Fibroblast of lung (primary cell): ENCODE data around the gene STAT5A. TPM values are rescaled to one million over a fixed set of nuclear protein-coding genes. Genes with fewer than 3 reads are reported as not detected.

Source experiments
- DNase-seq, 2 donors: peaks; one replicate each; pipeline versions ENCODE4 v3.0.0 to v3.0.0-alpha.2; 2010; ENCODE audit warnings: low read depth in 2 of 2
- H2AFZ ChIP-seq: 2 replicates; pipeline ENCODE4 v1.5.1; 2012; ENCODE audit warnings: low read length, control low read depth, inconsistent platforms
- H3K27ac ChIP-seq: 2 replicates; pipeline ENCODE4 v1.5.1; 2011; ENCODE audit warnings: low read length, control low read depth; ENCODE audit not compliant: insufficient read depth
- H3K27me3 ChIP-seq: 2 replicates; pipeline ENCODE4 v1.5.1; 2011; ENCODE audit warnings: mild to moderate bottlenecking, low read length; ENCODE audit not compliant: control insufficient read depth, insufficient read depth
- H3K36me3 ChIP-seq: 2 replicates; pipeline ENCODE4 v1.5.1; 2011; ENCODE audit warnings: low read length; ENCODE audit not compliant: control insufficient read depth, insufficient read depth
- H3K4me1 ChIP-seq: 2 replicates; pipeline ENCODE4 v1.5.1; 2011; ENCODE audit warnings: low read length; ENCODE audit not compliant: control insufficient read depth, insufficient read depth; ENCODE audit errors: extremely low read depth
- H3K4me2 ChIP-seq: 2 replicates; pipeline ENCODE4 v1.5.1; 2011; ENCODE audit warnings: low read length, control low read depth; ENCODE audit not compliant: insufficient read depth; ENCODE audit errors: extremely low read depth
- H3K4me3 ChIP-seq, 4 experiments: fragments of 200-600 bp in 1 of 4; sonication (generic) in 1 of 4; replicated peaks in 1 of 4; 2 replicates each; pipeline ENCODE4 v1.5.1; 2011 to 2016; ENCODE audit warnings: low read length in 4 of 4, low read depth in 3 of 4, mild to moderate bottlenecking in 3 of 4, control low read depth in 2 of 4, inconsistent platforms in 1 of 4, mixed read lengths in 1 of 4; ENCODE audit not compliant: insufficient read depth in 1 of 4; ENCODE audit errors: control extremely low read depth in 1 of 4
- H3K79me2 ChIP-seq: 2 replicates; pipeline ENCODE4 v1.5.1; 2012; ENCODE audit warnings: mild to moderate bottlenecking, low read length, inconsistent platforms; ENCODE audit not compliant: control insufficient read depth, insufficient read depth
- H3K9ac ChIP-seq: 2 replicates; pipeline ENCODE4 v1.5.1; 2011; ENCODE audit warnings: mild to moderate bottlenecking, low read length, control low read depth; ENCODE audit not compliant: insufficient read depth
- H3K9me3 ChIP-seq: 2 replicates; pipeline ENCODE4 v1.5.1; 2012; ENCODE audit warnings: low read depth, low read length; ENCODE audit not compliant: control insufficient read depth, insufficient read depth
- H4K20me1 ChIP-seq: 2 replicates; pipeline ENCODE4 v1.5.1; 2011; ENCODE audit warnings: low read length; ENCODE audit not compliant: control insufficient read depth, insufficient read depth; ENCODE audit errors: extremely low read depth
- CTCF ChIP-seq, 2 donors: IDR thresholded peaks in 1 of 2; conservative IDR thresholded peaks in 1 of 2; 1 replicate in 1 of 2; 2 replicates in 1 of 2; pipeline ENCODE4 v1.5.1; 2011 to 2012; ENCODE audit warnings: low read length in 2 of 2, control low read depth in 1 of 2, inconsistent platforms in 1 of 2, low read depth in 1 of 2, mild to moderate bottlenecking in 1 of 2
- EZH2 ChIP-seq: IDR thresholded peaks from 2 replicates; pipeline ENCODE4 v1.5.1; 2012; ENCODE audit warnings: low read length, control low read depth, mild to moderate bottlenecking; ENCODE audit errors: missing control alignments
- polyA plus RNA-seq, 2 donors: library from polyadenylated mRNA; depleted of rRNA in 1 of 2; stranded (reverse) in 1 of 2; unstranded in 1 of 2; fragments of >200 nt; gene quantifications; 2 replicates each; pipeline ENCODE4 v1.2.1, GENCODE V29; 2011 to 2012; ENCODE audit warnings: missing spikeins in 1 of 2
- total RNA-seq: library from RNA; depleted of rRNA; stranded (reverse); fragments of >200 nt; gene quantifications from 2 replicates; pipeline ENCODE4 v1.2.1, GENCODE V29; 2014

The STAT5A gene
- total and polyA plus RNA-seq, 2 donors (not counting 1 experiment from before 2014, with no cell fraction given): 6.9 to 28.4 TPM

GRCh38 chr17:42249681-42250446 is 38.4 kb upstream of the STAT5A start:
- peaks cover 15% of the 10 kb centered on the region for H3K4me1 ChIP-seq
- no peaks in the 10 kb centered on the region for H3K9me3 ChIP-seq
- H3K36me3 ChIP-seq: no peaks in the 10 kb centered on the region
- no peak overlapping the region for H3K4me2 ChIP-seq
- no peak overlapping the region for H3K4me3 ChIP-seq
- peak overlapping the region; percentile 77 for H3K27ac ChIP-seq
- peaks cover 8% of the 10 kb centered on the region for H3K79me2 ChIP-seq
- no peaks in the 10 kb centered on the region for H3K27me3 ChIP-seq
- DNase-seq: no peak
- peaks cover 2% of the 10 kb centered on the region for H4K20me1 ChIP-seq
- no peak overlapping the region for H3K9ac ChIP-seq
- H2AFZ ChIP-seq: no peak overlapping the region
- no peak for TF ChIP-seq EZH2
- TF ChIP-seq CTCF (conservative IDR thresholded peaks at IDR 0.05 in 1 of 2, IDR thresholded peaks at IDR 0.05 in 1 of 2; ENCODE audit: low read depth in 1 of 2, low read length in 2 of 2): no peak

DNA sequence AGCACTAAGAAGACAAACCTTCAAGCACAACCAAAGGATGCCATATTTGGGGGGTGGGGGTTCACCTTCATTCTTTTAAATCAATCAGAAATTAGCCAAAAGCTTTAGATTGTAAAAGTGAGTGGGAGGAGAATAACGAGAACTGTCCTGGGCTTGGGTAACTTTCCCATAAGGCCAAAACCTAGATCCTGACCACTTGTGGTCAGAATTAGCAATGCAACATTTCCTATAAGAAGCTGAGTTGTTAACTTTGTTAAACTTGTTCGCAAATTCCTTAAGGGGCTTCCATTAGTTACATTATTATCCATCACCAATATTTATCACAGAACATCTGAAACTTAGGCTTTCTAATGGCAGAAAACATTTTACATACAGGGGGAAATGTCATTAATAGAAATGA is 37.2 kb upstream of the STAT5A start:
- no peak overlapping the region for H3K9ac ChIP-seq
- no peaks in the 10 kb centered on the region for H3K9me3 ChIP-seq
- TF ChIP-seq EZH2 (no peak), CTCF (conservative IDR thresholded peaks at IDR 0.05 in 1 of 2, IDR thresholded peaks at IDR 0.05 in 1 of 2; ENCODE audit: low read depth in 1 of 2, low read length in 2 of 2) (peak; percentile 40 to 47)
- H4K20me1 ChIP-seq: peaks cover 2% of the 10 kb centered on the region
- H3K79me2 ChIP-seq: peaks cover 8% of the 10 kb centered on the region
- H3K27me3 ChIP-seq: no peaks in the 10 kb centered on the region
- H3K4me1 ChIP-seq: peaks cover 15% of the 10 kb centered on the region
- no peaks in the 10 kb centered on the region for H3K36me3 ChIP-seq
- H3K4me3 ChIP-seq: no peak overlapping the region
- H2AFZ ChIP-seq: no peak overlapping the region
- H3K27ac ChIP-seq: no peak overlapping the region
- no peak overlapping the region for H3K4me2 ChIP-seq
- peak; percentile 43 to 48 for DNase-seq

DNA sequence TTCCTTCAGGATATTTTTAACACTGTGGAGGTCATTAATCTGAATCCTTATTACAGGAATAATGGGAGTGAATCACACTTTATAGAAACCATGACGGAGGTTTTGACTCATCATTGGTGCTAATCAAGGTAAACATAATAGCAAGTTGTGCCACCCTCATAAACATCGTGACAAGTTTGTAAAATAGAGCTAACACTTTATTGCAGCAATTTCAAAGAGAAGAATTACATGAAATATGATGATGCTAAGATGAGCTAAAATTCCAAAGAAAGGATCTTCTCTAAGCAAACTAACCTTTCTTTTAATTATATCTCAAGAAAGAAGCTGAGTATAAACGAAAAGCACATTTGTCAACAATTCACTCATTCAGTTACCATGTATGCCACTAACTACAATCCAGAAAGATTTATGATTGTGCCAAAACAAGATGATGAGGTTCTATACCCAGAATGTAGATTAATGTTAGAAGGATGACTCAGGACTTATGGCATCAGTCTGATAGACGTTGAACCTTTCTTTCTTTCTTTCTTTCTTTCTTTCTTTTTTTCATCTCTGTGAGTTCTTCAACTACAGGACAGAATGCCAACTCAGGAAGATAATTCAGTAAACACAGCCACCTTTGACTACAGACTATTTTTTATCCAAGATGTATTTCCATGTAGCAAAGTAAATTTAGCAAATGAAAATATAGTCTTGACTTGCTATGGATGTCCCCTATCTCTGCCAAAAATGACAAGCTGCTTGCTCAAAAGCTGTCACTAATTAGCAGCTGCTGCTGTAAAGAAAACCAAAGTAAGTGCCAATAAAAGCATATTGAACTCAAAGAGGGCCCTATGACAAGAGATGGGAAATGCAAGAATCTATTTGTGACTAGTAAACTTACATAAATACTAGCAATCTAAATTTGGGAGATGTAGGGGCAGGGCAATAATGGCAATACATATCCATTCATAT is 35.4 kb upstream of the STAT5A start:
- H3K27ac ChIP-seq: no peak overlapping the region
- H3K9ac ChIP-seq: no peak overlapping the region
- no peak overlapping the region for H2AFZ ChIP-seq
- H3K27me3 ChIP-seq: no peaks in the 10 kb centered on the region
- H3K9me3 ChIP-seq: no peaks in the 10 kb centered on the region
- H3K4me3 ChIP-seq: no peak overlapping the region
- no peak for TF ChIP-seq CTCF (conservative IDR thresholded peaks at IDR 0.05 in 1 of 2, IDR thresholded peaks at IDR 0.05 in 1 of 2; ENCODE audit: low read depth in 1 of 2, low read length in 2 of 2)
- TF ChIP-seq EZH2: no peak
- H4K20me1 ChIP-seq: peaks cover 2% of the 10 kb centered on the region
- peaks cover 15% of the 10 kb centered on the region for H3K4me1 ChIP-seq
- no peaks in the 10 kb centered on the region for H3K36me3 ChIP-seq
- peak in 1 of 2 donors; percentile 67 for DNase-seq
- H3K4me2 ChIP-seq: peak overlapping the region; percentile 8
- H3K79me2 ChIP-seq: peaks cover 8% of the 10 kb centered on the region
